Activated CD4-positive, alpha-beta T cell treated with anti-CD3 and anti-CD28 coated beads for 36 hours (primary cell): ENCODE measurements around the gene PPP1CC. TPM values are rescaled to one million over a fixed set of nuclear protein-coding genes. Genes with fewer than 3 reads are reported as not detected.

Experiments used
- ATAC-seq: fragments of 200-7000 bp; cut with Tn5 transposase; one replicate; pipeline ENCODE4 v1.10.0; 2021; ENCODE audit warnings: mild to moderate bottlenecking, moderate library complexity
- CTCF ChIA-PET: fragments of 350-600 bp; sonication (Branson Sonifier 250); formaldehyde crosslinking; loops from one replicate; lab custom pipeline; 2021; ENCODE audit warnings: antibody characterized with exemption; lab: Charles Lee
- POLR2A ChIA-PET: fragments of 350-600 bp; sonication (Branson Sonifier 250); formaldehyde crosslinking; loops from one replicate; lab custom pipeline; 2021; ENCODE audit warnings: antibody characterized with exemption, inconsistent platforms; lab: Charles Lee
- DNase-seq: peaks from one replicate; pipeline ENCODE4 v3.0.0-alpha.2; 2020
- H3K27ac Mint-ChIP-seq: one replicate; pipeline ENCODE4 v1.8.0; 2021; ENCODE audit warnings: mixed read lengths
- H3K27me3 Mint-ChIP-seq: one replicate; pipeline ENCODE4 v1.8.0; 2021; ENCODE audit warnings: mixed read lengths
- H3K36me3 Mint-ChIP-seq: one replicate; pipeline ENCODE4 v1.8.0; 2021; ENCODE audit warnings: low read depth, mixed read lengths
- H3K4me1 Mint-ChIP-seq: one replicate; pipeline ENCODE4 v1.8.0; 2021; ENCODE audit warnings: mixed read lengths
- H3K4me3 Mint-ChIP-seq: one replicate; pipeline ENCODE4 v1.8.0; 2021; ENCODE audit warnings: mild to moderate bottlenecking, moderate library complexity, mixed read lengths
- H3K9me3 Mint-ChIP-seq: one replicate; pipeline ENCODE4 v1.8.0; 2021; ENCODE audit warnings: low read depth, mixed read lengths
- intact Hi-C, 2 experiments: fragments of 100-400 bp; cut with DNase I in 1 of 2; cut with micrococcal nuclease in 1 of 2; formaldehyde crosslinking; loops; one replicate each; pipeline versions ENCODE4 v1.14.2 to v1.15.1; 2022 to 2024; cut with DNase I, micrococcal nuclease
- total RNA-seq, 2 experiments: library from RNA; stranded (reverse); gene quantifications; one replicate each; pipeline ENCODE4 v1.2.3, GENCODE V29; 2021

PPP1CC gene
- total RNA-seq, 2 experiments from 2014 or later: 201 to 283 TPM

DNA sequence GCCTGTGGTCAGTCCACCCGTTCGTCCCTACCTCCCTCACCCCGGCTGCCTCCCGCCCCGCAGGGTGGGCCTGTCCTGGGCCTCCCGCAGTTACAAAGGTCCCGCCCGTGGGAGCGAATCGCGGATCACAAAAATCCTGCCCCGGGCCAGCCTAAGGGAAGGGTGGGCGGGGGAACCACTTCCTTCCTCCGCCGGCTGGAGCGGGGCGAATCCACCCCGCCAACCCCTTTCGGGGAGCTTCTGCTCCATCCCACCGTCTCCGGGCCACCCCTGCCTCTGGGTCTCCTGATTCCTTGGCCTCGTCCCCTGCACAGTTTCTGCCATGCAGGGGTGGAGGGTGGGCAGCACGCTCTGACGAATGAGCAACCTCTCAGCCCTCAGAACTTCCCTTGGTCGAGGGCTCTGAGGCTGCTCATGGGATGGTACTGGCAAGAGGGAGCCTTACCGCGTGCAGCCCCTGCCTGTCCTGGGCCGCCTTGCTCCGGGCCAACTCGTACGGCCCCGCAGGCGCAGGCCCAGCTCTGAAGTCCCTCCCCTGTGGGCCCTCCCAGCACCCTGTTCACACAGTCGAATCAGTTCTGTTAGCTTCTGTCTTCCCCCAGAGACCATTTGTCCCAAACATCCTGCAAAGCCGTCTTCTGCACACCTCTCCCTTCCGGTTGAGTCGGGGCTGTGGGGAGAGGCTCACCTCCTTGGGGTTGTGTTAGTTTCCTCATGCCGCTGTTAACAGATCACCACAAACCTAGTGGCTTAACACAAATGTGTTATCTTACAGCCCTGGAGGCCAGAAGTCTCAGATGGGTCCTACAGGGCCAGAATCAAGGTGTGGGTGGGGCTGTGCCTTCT lies 53.2 kb downstream of the PPP1CC start:
- ATAC-seq (peak; percentile 78), DNase-seq (peak; percentile 64)
- Mint-ChIP-seq H3K4me3 (peak overlapping the region; percentile 77), H3K9me3 (no peaks in the 10 kb centered on the region), H3K27ac (peak overlapping the region; percentile 89), H3K4me1 (peaks cover 30% of the 10 kb centered on the region), H3K27me3 (no peaks in the 10 kb centered on the region), H3K36me3 (peaks cover 6% of the 10 kb centered on the region)
- intact Hi-C loops: loop anchor here (1.0 to 10.0 kb wide), 3 partner anchors 45 to 187 kb away; partner anchors contain the start of genes PPP1CC (in 1 of the 2), RAD9B (in 1 of the 2) and VPS29 (in 1 of the 2)
- ChIA-PET CTCF (interaction anchor here (0.6 to 1.3 kb wide), 6 partner anchors 9 to 222 kb away, joined by 3 to 4 read pairs (median 3); partner anchors contain the start of genes RAD9B and TCTN1), POLR2A (interaction anchor here (1.0 kb wide), 1 partner anchor 27 kb away, joined by 3 read pairs; no protein-coding TSS in a partner anchor)

DNA sequence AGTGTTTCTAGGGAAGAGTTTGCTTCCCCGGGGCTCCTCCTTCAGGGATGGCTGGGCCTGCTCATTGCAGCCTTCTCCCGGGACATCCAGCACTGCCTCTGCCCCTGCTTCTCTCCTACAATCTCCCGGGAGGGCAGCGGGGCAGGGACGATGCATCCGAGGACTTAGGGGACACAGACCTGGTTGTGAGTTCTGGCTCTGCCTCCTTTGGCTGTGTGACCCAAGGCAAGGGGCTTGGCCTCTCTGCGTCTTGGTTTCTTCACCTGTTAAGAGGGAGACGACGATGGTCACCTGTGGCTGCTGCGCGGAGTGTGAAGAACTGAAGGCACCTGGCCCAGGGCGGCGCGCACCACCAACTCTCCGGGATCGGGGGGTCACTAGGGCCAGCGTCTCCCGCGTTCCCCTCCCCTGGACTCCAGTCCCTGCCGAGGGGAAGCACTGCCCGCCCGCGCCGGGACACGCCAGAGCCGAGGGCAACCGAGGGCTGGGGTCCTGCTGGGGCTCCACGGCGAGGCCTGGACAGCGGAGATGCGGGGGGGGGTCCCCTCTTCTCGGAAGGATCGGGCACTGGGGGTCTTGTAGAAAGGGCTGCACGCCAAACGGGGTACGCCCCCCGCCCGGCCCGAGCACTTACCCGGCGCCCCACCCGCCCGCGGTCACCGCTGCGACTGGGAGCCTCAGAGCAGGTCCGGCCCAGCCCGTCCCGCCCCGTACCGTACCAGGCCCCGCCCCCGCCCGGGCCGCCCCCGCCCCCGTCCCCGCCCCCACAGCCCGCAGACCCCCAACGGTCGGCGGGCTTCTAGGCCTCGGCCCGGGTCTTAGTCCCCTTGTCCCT lies 54.0 kb downstream of the PPP1CC start, which contains the start of gene HVCN1:
TSS of gene HVCN1 (minus strand) at position 670 of the 835 bp plus-strand sequence. CDS start 5,870 bp downstream, outside the sequence.
- CTCF ChIA-PET: interaction anchor here (0.6 to 1.3 kb wide), 2 partner anchors 9 to 16 kb away, joined by 3 read pairs; no protein-coding TSS in a partner anchor
- Mint-ChIP-seq H3K4me1 (peaks cover 30% of the 10 kb centered on the region), H3K36me3 (peaks cover 6% of the 10 kb centered on the region), H3K27me3 (no peaks in the 10 kb centered on the region), H3K27ac (peak within 1 kb of the TSS; percentile 89), H3K4me3 (peak within 1 kb of the TSS; percentile 77), H3K9me3 (no peaks in the 10 kb centered on the region)
- POLR2A ChIA-PET: no interaction called here
- DNase-seq: peak; percentile 37
- ATAC-seq: peak; percentile 25
- intact Hi-C loops: loop anchor here in 1 of 2 experiments (1.0 to 2.0 kb wide), 2 partner anchors 54 to 186 kb away; partner anchors contain the start of genes PPP1CC, RAD9B and VPS29

DNA sequence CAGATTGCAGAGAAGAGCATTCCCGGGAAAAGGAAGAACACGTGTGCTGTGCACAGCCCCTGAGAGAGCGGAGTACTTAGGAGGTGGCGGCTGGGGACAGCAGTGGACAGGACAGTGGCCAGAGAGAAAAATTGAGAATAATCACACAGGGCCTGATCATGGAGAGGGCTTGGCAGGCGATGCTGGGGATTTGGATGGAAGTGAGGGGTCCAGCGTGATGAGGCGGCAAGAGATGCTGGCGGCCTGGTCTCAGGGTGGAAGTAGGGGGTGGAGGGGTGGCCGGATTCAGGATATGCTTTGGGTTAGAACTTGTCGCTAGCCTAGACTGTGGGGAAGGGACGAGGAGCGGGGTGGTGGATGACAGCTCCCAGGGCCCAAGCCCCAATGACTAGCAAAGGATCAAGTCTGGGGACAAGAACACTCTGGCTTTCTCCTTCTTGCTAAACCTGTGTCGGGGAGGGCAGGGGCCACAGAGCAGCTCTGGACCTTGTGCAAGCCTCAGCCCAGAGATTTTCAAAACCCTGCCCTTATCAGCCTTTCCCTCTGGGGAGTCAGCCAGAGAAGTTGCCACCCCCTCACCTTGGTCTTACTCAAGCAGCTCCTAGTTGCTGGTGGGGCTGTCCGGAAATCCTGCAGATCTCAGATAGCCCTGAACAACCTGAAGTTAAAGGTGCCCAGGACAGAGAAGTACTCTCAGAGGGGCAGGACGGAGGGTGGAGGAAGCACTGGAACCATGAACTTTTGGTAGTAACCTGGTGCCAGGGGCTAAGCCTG lies 55.1 kb downstream of the PPP1CC start:
- intact Hi-C loops: loop anchor here in 1 of 2 experiments (2.0 kb wide), 1 partner anchor 55 kb away; the partner anchor contains the start of gene PPP1CC
- Mint-ChIP-seq H3K27ac (no peak overlapping the region), H3K4me1 (peaks cover 30% of the 10 kb centered on the region), H3K27me3 (no peaks in the 10 kb centered on the region), H3K9me3 (no peaks in the 10 kb centered on the region), H3K36me3 (peaks cover 6% of the 10 kb centered on the region), H3K4me3 (peak overlapping the region; percentile 68)
- POLR2A ChIA-PET: interaction anchor here (0.6 kb wide), 2 partner anchors 57 to 162 kb away, joined by 3 read pairs; no protein-coding TSS in a partner anchor
- DNase-seq (no peak), ATAC-seq (no peak)
- CTCF ChIA-PET: interaction anchor here (0.6 to 1.0 kb wide), 3 partner anchors 17 to 219 kb away, joined by 3 to 5 read pairs (median 4); partner anchors contain the start of gene FAM216A

GRCh38 chr12:110686294-110686903 lies 56.3 kb downstream of the PPP1CC start:
- Mint-ChIP-seq H3K27ac (no peak overlapping the region), H3K27me3 (no peaks in the 10 kb centered on the region), H3K36me3 (peaks cover 6% of the 10 kb centered on the region), H3K9me3 (no peaks in the 10 kb centered on the region), H3K4me1 (peaks cover 30% of the 10 kb centered on the region), H3K4me3 (no peak overlapping the region)
- intact Hi-C loops: no loop called here
- POLR2A ChIA-PET: interaction anchor here (0.6 kb wide), 1 partner anchor 163 kb away, joined by 3 read pairs; no protein-coding TSS in a partner anchor
- no peak for DNase-seq
- CTCF ChIA-PET: interaction anchor here (0.6 to 1.0 kb wide), 2 partner anchors 209 to 255 kb away, joined by 3 to 5 read pairs; no protein-coding TSS in a partner anchor
- ATAC-seq: no peak

DNA sequence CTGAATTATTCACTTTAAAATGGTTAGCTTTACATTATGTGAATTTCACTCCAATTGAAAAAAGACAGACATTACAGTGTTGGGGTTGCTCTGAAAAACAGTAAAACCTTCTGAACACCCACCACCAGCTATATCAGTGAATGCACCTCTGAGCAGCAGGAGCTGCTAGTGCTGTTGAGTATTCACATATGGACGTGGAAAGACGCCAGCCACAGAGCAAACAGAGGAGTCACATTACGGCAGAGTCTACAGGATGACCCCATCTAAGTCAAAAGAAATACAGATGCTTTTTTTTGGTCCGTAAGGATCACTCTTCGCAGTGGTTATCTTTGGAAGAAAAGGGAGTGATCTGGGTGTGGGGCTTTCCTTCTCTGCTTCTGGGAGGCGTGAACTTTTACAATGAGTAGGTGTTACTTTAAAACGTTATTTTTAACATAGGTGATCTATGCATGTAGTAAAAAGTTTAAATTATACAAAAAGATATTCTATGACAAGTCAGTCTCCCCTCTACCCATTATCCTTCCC lies 58.3 kb downstream of the PPP1CC start:
- intact Hi-C loops: no loop called here
- H3K4me1 Mint-ChIP-seq: peaks cover 20% of the 10 kb centered on the region
- H3K9me3 Mint-ChIP-seq: no peaks in the 10 kb centered on the region
- no peak overlapping the region for H3K4me3 Mint-ChIP-seq
- ChIA-PET CTCF (no interaction called here), POLR2A (no interaction called here)
- ATAC-seq (no peak), DNase-seq (no peak)
- no peak overlapping the region for H3K27ac Mint-ChIP-seq
- H3K27me3 Mint-ChIP-seq: no peaks in the 10 kb centered on the region
- peaks cover 6% of the 10 kb centered on the region for H3K36me3 Mint-ChIP-seq

GRCh38 chr12:110683888-110684287 lies 58.8 kb downstream of the PPP1CC start:
- ChIA-PET POLR2A (no interaction called here), CTCF (no interaction called here)
- ATAC-seq: no peak
- Mint-ChIP-seq H3K9me3 (no peaks in the 10 kb centered on the region), H3K4me1 (peaks cover 19% of the 10 kb centered on the region), H3K27ac (no peak overlapping the region), H3K36me3 (peaks cover 6% of the 10 kb centered on the region), H3K4me3 (no peak overlapping the region), H3K27me3 (no peaks in the 10 kb centered on the region)
- intact Hi-C loops: no loop called here
- DNase-seq: no peak

DNA sequence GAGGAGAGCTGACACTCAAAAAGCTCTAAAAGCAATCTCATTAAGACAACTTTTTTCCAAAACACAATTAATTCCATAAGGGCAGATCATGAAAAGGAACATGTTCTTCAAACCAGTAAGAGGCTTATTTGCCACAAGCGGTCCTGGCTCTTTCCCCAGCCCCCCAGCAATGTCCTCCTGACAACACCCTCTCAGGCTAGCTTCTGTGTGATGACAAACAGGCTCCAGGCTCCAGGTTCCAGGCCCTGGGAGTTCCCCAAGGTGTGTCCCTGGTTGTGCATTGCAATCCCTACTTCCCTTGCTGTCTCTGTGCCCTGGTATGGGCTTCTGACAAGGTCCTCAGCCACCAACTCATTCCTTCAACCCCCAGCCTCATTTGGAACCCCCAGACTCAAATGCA lies 62.7 kb downstream of the PPP1CC start:
- Mint-ChIP-seq H3K9me3 (no peaks in the 10 kb centered on the region), H3K27me3 (no peaks in the 10 kb centered on the region), H3K27ac (no peak overlapping the region), H3K4me1 (peaks cover 16% of the 10 kb centered on the region), H3K4me3 (no peak overlapping the region), H3K36me3 (peaks cover 1% of the 10 kb centered on the region)
- DNase-seq (no peak), ATAC-seq (no peak)
- intact Hi-C loops: no loop called here
- ChIA-PET POLR2A (no interaction called here), CTCF (interaction anchor here (0.6 kb wide), 1 partner anchor 115 kb away, joined by 3 read pairs; no protein-coding TSS in a partner anchor)

DNA sequence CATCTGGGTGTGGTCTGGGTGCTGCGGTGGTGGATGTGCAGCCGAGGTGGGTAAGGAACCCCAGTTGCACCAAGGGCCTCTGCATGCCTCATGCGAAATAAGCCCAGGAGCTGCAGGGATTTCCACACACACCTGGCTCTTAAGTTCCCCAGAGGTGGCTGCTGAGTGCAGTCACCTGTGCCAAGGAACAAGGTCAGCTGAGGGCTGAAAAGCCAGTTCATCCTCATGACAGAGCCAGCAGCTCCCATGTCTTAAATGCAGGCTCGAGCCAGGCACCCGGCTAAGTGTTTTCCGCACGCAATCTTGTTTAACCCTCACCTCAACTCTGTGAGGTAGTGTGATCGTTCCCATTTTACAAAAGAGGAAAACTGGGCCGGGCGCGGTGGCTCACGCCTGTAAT lies 63.5 kb downstream of the PPP1CC start:
- Mint-ChIP-seq H3K27ac (no peak overlapping the region), H3K4me1 (peaks cover 16% of the 10 kb centered on the region), H3K9me3 (no peaks in the 10 kb centered on the region), H3K27me3 (no peaks in the 10 kb centered on the region), H3K36me3 (peaks cover 1% of the 10 kb centered on the region), H3K4me3 (no peak overlapping the region)
- intact Hi-C loops: no loop called here
- POLR2A ChIA-PET: interaction anchor here (0.6 kb wide), 1 partner anchor 48 kb away, joined by 7 read pairs; no protein-coding TSS in a partner anchor
- CTCF ChIA-PET: interaction anchor here (0.6 to 0.9 kb wide), 2 partner anchors 19 to 114 kb away, joined by 3 to 4 read pairs; no protein-coding TSS in a partner anchor
- DNase-seq (no peak), ATAC-seq (no peak)

GRCh38 chr12:110677982-110678381 lies 64.7 kb downstream of the PPP1CC start:
- ChIA-PET POLR2A (no interaction called here), CTCF (no interaction called here)
- Mint-ChIP-seq H3K4me3 (no peak overlapping the region), H3K36me3 (peaks cover 3% of the 10 kb centered on the region), H3K4me1 (peaks cover 18% of the 10 kb centered on the region), H3K27me3 (no peaks in the 10 kb centered on the region), H3K9me3 (no peaks in the 10 kb centered on the region), H3K27ac (no peak overlapping the region)
- peak; percentile 47 for ATAC-seq
- no peak for DNase-seq
- intact Hi-C loops: no loop called here
